ENCODE data around the gene RAD51.
A peak's percentile ranks its signal among the peaks of the same experiment; 100 is the strongest.
"Not testable (repeated sequence)": the region's sequence is repeated elsewhere in the genome, so short reads cannot be mapped to it uniquely, and the experiment has no call there.

Gene RAD51

GRCh38 chr15:40694688-40695468, at the start of gene RAD51:
Gene RAD51 (plus strand): TSS chr15:40695174. CDS start chr15:40698759, 3,585 bp downstream.
- DNase-seq (ENCODE audit: low read depth), result peak; percentile 87

DNA sequence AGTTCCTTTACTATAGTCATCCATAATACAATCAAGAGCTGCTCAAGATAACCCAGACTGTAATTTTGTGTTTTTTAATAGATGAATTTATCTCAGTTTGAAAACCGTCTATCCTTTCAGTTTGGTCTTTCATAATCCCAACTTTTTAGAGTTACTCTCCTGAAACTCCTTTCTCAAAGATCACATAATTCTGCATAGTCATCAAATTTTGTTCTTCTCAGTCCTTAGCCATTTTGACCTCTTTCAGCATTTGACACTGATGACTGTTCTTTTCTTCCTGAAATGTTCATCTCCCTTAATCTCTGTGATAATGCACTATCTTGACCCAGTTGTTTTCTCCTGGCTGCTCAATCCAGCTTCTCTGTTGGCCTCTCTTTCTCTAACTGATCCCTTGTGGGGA, 47.5 kb upstream of the RAD51 start:
- no peak for DNase-seq (ENCODE audit: low read depth)

- no peak for DNase-seq (ENCODE audit: low read depth)
Measured at GRCh38 chr15:40650479-40650878, 44.5 kb upstream of the RAD51 start.

- no peak for DNase-seq (ENCODE audit: low read depth)
Measured at GRCh38 chr15:40660686-40661085, 34.3 kb upstream of the RAD51 start.

DNA sequence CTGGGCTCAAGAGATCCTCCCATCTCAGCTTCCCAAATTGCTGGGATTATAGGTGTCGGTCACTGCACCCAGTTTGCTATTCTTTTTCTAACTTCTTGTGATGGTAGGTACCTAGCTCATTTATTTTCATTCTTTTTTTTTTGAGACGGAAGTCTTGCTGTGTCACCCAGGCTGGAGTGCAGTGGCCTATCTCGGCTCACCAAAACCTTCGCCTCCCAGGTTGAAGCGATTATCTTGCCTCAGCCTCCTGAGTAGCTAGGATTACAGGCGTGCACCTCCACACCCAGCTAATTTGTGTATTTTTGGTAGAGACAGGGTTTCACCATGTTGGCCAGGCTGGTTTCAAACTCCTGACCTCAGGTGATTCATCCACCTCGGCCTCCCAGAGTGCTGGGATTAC, 30.1 kb upstream of the RAD51 start:
- DNase-seq (ENCODE audit: low read depth), result no peak

DNA sequence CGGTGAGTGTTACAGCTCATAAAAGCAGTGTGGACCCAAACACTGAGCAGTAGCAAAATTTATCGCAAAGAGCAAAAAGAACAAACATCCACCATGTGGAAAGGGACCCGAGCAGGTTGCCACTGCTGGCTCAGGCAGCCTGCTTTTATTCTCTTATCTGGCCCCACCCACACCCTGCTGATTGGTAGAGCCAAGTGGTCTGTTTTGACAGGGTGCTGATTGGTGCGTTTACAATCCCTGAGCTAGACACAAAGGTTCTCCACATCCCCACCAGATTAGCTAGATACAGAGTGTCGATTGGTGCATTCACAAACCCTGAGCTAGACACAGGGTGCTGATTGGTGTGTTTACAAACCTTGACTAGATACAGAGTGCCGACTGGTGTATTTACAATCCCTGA, 18.7 kb upstream of the RAD51 start:
- not testable (repeated sequence) for DNase-seq (ENCODE audit: low read depth)

DNA sequence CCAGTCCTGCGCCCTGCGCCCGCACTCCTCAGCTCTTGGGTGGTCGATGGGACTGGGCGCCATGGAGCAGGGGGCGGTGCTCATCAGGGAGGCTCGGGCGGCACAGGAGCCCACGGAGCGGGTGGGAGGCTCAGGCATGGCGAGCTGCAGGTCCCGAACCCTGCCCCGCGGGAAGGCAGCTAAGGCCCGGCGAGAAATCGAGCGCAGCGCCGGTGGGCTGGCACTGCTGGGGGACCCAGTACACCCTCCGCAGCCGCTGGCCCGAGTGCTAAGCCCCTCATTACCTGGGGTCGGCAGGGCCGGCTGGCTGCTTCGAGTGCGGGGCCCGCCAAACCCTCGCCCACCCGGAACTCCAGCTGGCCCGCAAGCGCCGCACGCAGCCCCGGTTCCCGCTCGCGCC, 18.1 kb upstream of the RAD51 start:
- DNase-seq (ENCODE audit: low read depth), result not testable (repeated sequence)

DNA sequence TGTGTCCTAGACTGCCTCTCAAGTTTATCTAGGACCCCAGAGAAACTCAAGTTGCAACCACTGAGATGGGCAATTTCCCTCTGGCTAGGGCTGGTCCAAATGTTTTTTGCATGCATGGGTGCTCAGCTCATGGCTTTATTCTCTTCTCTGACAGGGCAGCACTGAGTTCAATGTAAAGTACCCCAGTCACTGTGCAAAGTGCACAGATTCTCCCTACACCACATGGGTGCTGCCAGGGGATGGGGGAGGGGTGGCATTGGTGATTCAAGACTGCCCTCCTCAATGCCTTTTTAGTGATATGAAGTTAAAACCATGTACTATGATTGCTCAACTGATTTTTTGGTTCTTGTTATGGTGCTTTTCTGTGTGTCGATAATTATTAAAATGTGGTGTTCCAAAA, 14.8 kb upstream of the RAD51 start:
- DNase-seq (ENCODE audit: low read depth), result no peak

- DNase-seq (ENCODE audit: low read depth), result not testable (repeated sequence)
Measured at GRCh38 chr15:40680959-40681358, 14.0 kb upstream of the RAD51 start.

DNA sequence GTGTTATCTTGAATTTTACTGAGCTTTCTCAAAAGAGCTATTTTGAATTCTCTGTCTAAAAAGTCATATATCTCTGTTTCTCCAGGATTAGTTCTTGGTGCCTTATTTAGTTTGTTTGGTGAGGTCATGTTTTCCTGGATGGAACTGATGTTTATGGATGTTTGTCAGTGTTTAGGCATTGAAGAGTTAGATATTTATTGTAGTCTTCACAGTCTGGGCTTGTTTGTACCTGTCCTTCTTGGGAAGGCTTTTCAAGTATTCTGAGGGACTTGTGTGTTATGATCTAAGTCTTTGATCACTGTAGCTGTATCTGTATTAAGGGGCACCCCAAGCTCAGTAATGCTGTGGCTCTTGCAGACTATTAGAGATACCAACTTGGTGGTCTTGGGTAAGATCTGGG, 10.6 kb upstream of the RAD51 start:
- no peak for DNase-seq (ENCODE audit: low read depth)

DNA sequence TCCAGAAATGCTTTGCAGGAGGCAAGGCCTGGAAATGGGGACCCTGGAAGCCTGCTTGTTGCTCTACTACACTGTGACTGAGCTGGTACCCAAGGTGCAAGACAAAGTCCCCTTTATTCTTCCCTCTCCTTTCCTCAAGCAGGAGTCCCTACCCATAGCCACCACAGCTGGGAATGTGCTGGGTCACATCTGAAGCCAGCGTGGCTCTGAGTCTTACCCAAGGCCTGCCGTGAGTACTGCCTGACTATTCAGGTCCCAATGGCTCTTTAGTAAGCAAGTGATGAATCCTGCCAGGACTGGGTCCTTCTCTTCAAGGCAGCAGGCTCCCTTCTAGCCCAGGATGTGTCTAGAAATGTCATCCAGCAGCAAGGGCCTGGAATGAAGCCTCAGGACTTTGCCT, 9.6 kb upstream of the RAD51 start:
- no peak for DNase-seq (ENCODE audit: low read depth)

GRCh38 chr15:40688932-40689799, 5.8 kb upstream of the RAD51 start:
- DNase-seq (ENCODE audit: low read depth), result no peak

DNA sequence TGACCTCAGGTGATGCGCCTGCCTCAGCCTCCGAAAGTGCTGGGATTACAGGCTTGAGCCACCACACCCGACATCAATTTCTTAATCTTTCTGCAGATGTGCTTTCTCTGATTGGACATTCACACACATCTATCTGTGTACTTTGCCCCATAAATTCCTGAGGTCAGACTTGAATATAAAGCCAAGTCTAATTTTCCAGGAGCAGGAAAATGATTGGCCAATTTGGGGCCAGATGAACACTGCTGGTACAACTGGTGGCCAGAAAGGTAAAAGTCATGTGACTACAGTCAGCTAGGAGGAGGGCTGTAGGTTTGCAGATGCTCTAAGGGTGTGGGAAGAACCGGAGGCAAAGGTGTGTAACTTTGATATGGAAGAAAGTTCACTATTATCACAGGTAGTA, 3.2 kb upstream of the RAD51 start:
- DNase-seq (ENCODE audit: low read depth), result no peak

- no peak for DNase-seq (ENCODE audit: low read depth)
Measured at GRCh38 chr15:40693904-40694687, 878 bp upstream of the RAD51 start.

DNA sequence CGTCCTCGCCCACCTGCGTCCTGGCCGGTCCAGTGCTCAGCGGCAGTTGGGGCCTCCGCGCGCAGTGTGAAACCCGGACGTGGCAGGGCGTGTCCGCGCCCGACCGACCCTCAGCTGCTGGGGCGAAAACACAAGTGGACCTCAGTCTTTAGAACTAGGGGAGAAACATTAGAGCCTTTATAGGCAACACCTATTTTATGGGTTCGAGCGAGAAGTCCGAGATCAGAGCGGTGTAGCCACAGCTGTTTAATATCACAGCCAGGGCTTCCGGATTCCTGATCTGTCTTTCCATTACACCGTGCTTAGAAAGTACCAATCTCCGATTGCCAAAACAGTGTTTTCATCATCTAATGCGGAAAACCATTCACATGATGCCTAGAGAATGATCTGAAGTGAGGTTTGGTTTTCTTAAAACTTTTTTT, 506 bp downstream of the RAD51 start:
- no peak for DNase-seq (ENCODE audit: low read depth)

- no peak for DNase-seq (ENCODE audit: low read depth)
Measured at GRCh38 chr15:40696228-40696627, 1.3 kb downstream of the RAD51 start.

- no peak for DNase-seq (ENCODE audit: low read depth)
Measured at GRCh38 chr15:40697916-40698315, 2.9 kb downstream of the RAD51 start.

DNA sequence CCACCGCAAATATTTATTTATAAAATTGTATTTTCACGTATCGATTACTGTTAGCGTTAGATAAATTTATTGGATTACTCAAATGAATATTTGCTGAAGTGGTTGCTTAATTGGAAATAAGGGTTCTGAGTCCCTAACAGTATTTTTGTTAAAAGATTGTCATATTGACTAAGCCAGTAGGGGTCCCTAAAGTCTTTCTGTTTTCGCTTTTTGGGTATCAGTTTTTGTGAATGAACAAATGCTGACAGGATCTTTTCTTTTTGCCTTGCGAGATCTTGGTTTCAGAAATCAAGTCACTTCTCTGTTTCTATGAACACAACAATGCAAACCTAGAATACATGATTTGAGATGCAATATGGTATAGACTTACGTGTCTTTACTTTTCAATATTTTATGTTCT, 7.1 kb downstream of the RAD51 start:
- no peak for DNase-seq (ENCODE audit: low read depth)

DNA sequence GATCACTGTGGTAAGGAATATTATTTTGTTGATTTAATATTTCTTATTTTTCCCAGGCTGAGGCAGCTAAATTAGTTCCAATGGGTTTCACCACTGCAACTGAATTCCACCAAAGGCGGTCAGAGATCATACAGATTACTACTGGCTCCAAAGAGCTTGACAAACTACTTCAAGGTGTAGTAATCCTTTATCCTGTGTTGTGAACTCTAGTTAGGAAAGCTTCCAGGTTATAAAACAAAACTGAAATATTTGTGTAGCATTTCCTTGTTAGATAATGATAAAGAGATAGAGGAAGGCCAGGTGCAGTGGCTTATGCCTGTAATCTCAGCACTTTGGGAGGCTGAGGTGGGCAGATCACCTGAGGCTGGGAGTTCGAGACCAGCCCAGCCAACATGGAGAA, 11.1 kb downstream of the RAD51 start:
- no peak for DNase-seq (ENCODE audit: low read depth)

DNA sequence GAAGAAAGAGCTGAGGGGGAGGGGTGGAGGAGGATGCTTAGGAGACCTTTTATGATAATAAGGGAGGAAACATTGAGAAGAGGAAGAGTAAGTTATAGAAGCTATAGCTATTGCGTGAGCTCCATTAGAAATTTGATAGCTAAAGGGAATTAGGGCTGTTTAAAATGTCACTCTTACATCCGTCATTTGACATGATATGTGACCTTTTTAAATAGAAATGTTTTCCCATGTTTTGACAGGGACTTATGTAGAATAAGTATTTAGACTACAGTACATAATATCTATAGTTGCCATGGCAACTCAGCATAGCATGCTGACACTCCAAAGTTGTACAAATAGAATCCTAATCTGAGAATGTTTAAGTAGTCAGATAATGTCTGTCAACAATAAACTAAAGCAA, 19.2 kb downstream of the RAD51 start:
- DNase-seq (ENCODE audit: low read depth), result no peak

- DNase-seq (ENCODE audit: low read depth), result no peak
Measured at GRCh38 chr15:40716165-40716564, 21.2 kb downstream of the RAD51 start.

GRCh38 chr15:40721701-40722100, 26.7 kb downstream of the RAD51 start:
- no peak for DNase-seq (ENCODE audit: low read depth)

- DNase-seq (ENCODE audit: low read depth), result no peak
Measured at GRCh38 chr15:40722354-40722753, 27.4 kb downstream of the RAD51 start.

All from activated T-helper 9 cell treated with anti-CD3 and anti-CD28 coated beads, Interleukin-2, amount 50 U/mL, for 16 hours (primary cell).